Middle frontal gyrus (tissue), 1 donor: ENCODE data around the gene FAM193B.
"Not testable (repeated sequence)": the region's sequence is repeated elsewhere in the genome, so short reads cannot be mapped to it uniquely, and the experiment has no call there.

ENCODE experiments used
- DNase-seq: peaks from one replicate; pipeline ENCODE4 v3.0.0-alpha.2; 2015; ENCODE audit warnings: low spot score; ENCODE audit errors: extremely low spot score

The FAM193B gene

DNA sequence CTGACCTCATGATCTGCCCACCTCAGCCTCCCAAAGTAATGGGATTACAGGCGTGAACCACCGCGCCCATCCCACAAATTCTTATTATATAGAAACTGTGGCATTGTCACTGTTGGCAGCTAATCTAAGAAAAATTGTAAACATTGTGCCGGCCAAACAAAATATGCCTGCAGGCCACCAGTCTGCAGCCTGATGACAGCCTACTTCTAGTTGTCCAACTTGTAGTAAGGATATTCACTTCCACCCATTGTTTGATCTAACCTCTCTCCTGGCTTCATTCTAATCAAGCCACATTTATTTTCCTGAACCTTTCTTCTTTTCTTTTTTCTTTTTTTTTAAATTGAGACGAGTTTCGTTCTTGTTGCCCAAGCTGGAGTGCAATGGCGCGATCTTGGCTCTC, 24.0 kb upstream of the FAM193B start:
- no peak for DNase-seq

DNA sequence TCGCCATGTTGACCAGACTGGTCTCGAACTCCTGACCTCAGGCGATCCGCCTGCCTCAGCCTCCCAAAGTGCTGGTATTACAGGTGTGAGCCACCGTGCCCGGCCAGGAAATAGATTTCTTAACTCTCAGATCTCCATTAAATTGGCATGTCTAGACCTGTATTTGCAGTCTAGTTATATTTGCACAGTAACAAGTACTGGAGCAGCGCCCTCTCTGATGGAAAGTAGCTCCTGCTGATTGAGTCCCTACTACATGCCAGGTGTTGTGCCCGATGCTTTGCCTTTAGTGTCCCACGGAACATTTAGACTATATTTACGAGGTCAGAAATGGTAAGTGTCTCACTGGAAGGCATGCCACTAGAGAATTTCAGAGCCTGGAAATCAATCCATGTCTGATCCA, 21.8 kb upstream of the FAM193B start:
- no peak for DNase-seq

DNA sequence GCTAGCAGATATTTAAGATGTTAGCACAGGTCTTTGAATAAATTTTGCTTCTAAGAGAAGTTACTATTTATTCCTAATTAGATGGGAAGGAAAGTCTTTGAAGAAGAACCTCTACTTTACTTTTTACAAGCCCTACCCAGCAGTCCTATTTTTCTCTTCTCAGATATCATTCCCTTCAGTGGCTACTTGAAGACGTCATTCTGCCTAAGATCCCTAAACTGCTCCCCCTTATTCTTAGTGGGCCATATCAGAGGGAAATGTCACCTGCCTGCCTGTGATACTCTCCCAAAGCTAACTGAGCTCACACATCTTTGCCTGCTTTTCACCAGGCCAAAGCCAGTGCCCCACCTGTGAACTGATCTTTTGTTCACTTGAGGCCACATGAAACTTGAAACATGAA, 21.1 kb upstream of the FAM193B start:
- no peak for DNase-seq

DNA sequence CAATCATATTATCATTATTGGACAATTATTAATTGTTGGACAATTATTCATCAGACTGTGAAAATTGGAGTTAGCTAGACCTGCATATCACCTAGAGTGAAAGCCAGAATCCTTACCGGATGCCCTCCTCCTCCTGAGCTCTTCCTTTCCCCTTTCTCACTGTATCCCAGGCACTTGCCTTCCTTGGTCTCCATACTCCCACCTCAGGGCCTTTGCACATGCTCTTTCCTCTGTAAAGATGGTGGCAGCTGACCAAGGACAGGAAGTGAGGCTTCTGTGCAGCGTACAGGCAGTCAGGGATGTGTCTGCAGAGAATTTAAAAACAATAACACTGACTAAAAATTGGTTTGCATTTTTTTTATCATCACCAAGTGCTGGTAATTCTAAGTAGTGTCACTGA, 15.5 kb upstream of the FAM193B start:
- DNase-seq = no peak

DNA sequence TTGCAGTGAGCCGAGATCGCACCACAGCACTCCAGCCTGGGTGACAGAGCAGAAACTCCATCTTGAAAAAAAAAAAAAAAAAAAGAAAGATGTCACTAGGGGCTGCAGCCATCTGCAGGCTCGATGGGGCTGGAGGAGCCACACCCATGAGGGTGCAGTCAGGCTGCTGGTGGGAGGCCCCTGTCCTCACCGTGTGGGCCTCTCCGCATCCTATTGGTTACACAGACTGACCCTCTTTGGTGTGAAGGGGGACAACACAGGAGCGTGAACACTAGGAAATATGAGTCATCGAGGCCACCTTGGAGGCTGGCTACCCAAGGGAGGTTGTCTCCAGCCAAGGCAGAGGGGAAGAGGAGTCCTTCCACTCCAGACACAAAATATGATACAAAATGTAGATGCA, 14.0 kb upstream of the FAM193B start:
- DNase-seq = no peak

DNA sequence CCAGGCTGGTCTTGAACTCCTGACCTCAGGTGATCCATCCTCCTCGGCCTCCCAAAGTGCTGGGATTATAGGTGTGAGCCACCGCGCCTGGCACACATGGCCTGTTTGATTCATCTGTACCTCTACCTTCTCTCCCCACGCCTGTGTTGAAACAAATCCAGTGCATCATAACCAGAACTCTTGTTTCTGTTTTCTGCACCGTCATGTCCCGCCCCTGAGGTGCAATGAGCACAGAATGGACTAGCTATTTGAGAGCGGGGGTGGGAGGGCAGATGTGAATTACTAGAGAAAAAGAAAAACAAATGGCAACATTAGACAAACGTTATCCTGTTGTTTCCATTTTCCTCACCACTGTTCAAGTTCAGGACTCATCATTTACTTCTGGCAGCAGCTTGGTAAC, 10.7 kb upstream of the FAM193B start:
- DNase-seq = no peak

DNA sequence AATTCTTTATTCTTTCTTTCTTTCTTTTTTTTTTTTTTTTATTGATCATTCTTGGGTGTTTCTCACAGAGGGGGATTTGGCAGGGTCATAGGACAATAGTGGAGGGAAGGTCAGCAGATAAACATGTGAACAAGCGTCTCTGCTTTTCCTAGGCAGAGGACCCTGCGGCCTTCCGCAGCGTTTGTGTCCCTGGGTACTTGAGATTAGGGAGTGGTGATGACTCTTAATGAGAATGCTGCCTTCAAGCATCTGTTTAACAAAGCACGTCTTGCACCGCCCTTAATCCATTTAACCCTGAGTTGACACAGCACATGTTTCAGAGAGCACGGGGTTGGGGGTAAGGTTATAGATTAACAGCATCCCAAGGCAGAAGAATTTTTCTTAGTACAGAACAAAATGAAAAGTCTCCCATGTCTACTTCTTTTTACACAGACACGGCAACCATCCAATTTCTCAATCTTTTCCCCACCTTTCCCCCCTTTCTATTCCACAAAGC, 5.1 kb upstream of the FAM193B start:
- DNase-seq = not testable (repeated sequence)

DNA sequence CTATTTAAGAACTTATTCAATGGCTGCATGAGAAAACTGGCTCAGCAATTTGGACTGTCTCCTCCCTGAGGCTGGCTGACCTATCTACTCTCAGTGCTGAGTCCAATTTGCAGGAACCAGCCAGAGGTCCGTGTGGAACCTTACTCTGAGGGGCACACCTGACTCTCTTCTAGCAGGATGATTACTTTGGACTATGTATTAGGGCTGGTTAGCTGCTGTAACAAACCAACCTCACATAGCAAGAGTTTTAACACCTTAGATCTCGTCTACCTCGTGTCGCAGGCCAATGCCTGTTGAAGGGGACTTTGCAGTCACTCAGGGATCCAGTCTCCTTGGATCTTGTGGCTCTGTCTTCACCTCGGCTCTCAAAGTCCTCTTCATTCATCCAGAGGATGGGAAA, 3.4 kb upstream of the FAM193B start:
- DNase-seq = no peak

DNA sequence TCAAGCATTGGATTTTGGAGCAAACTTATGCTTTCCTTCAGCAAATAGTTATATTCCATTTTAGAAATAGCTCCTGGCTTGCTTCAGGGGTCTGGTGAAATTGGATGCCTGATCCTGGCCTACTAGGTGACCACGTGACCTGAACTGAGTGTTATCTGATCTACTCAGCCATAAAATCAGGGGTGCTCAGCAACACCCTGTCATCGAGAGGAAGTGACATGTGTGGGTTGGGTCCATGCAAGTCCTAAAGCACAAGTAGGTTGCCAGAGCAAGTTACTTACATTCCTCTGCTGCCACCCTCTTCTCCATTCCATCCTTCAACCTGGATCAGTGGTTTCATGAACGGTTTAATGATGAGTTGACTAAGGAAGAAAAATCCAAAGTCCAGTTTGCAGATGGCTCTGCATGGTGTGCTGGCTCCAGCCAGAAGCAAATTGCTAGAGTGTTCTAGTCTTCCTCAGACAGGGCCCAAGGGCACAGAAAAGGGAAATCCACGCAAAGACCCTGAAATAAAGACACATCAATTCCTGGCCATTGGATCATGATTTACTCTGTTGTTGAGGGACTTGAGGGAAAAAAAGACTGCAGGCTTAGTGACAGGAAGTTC, 2.8 kb upstream of the FAM193B start:
- no peak for DNase-seq

DNA sequence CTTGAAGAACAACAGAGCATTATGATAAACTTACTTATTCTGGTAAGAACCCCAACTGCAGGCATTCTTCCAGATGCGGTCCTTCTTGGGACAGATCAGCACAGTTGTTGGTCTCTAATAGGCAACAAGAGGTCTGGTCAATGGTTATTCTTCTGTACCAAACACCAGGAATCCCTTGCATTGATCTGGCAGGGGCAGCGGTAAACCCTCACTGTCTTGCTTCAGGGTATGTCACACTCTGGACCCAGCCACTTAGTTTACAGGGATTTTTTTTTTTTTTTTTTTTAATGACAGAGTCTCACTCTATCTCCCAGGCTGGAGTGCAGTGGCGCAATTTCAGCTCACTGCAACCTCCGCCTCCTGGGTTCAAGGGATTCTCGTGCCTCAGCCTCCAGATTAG, 1.3 kb upstream of the FAM193B start:
- DNase-seq = no peak

DNA sequence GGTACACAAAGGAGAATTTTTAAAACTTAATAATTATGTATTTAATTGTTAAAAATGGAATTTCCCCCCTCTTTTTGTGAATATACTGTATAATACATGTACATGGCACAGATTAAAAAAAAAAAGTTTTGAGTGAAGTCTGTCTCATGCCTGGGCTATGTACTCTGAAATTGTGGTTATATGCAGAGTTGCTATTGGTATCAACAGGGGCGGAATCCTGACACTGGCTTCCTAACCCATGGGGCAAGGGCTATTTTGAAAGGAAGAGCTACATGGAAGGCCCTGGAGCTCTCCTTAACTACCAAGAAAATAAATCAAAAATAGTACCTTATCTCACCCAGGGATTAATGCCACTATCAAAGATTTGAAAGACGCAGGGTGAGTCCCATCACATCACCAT, 865 bp upstream of the FAM193B start:
- no peak for DNase-seq

DNA sequence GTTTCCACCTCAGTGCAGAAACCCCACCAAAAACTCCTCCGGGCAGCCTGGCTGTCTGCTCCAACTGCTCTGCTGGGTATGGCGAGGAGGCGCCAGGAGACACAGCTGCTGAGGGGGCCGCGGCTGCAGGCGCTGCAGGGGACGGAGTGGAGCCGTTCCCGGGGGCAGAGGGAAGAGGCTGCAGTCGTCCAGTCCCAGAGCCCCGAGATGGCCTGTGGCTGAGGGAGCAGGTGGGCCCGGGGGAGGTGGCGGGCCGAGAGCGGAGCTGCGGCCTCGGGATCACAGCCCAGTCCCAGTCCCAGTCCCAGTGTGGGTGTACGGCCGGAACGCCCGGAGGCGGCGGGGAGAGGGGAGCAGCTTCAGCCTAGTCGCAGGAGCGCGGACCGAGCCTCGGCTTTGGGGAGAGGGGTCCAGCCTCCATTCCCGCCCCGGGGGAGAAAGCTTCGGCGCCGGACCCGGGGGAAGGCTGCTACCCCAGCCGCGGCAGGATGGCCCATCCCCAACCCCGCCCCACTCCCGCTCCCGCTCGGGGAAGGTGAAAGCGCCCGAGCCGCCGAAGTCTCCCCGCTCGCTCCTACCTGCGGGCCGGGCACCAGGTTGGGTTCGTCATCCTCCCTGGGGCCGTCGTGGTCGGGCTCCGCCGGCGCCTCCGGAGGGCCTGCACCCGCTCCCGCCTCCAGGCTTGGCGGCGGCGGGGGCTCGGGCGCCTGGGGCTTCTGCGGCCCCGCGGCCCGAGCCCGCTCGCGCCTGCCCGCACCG, 513 bp downstream of the FAM193B start:
- DNase-seq = no peak

DNA sequence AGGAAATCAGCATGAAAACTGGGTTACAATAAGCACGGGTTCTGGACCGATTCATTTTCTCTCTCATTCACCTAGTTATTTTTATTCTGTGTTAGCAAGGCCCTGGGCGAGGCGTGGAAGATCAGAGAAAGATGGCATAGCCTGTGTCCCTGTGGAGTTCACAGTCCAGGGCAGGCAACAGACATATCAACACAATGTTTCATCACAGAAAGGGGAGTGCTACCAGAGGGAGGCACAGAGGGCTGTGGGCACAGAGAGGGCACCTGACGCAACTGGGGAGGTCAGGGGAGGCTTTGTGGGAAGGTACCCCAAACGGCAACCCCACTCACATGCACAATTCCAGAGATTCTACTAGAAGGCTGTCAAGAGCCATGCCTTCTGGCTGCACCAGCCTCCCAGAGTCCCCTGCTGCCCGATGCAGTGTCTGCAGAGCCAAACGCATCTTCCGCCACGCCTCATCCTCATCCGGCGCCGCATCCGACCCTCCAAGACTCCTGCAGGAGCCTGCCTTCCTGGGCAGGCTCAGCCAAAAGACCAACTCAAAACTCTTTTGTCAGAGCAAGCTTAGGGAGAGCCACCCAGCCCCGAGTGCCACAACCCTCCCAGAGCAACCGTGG, 1.4 kb downstream of the FAM193B start:
- DNase-seq = no peak

DNA sequence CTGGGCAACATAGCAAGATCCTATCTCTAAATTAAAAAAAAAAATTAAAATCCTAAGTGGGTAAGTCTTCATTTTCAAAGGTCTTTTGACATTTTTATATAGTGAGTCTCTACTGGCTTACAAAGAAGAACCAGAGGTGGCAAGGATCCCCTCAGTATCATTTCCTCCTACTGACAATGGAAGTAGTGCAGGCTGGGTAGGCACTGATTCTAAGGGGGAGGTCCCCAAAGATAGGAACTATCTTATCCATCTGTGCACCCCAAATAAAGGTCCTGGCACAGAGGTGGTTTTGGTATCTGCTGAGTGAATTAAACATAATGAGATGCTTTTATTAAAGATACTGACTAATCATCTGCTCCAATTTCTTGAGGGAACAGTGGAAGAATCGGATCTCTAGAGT, 4.2 kb downstream of the FAM193B start:
- DNase-seq = no peak

DNA sequence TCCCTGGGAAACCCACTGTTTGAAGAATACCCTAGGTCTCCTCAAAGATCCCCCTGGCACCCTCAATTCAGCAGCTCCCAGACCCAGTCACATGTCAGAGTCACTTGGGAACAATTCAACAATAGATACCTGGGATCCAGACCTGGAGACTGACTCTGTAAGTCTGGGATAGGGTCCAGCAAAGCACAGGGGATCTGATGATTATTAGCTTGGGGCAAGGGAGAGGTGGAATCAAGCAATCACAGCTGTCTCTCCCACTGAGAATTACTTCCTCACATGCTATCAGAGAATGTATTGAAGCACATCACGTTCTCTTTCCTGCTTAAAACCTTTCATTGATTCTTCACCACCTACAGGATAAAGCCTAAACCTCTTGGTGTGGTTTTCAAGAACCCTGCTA, 5.9 kb downstream of the FAM193B start:
- DNase-seq = no peak

DNA sequence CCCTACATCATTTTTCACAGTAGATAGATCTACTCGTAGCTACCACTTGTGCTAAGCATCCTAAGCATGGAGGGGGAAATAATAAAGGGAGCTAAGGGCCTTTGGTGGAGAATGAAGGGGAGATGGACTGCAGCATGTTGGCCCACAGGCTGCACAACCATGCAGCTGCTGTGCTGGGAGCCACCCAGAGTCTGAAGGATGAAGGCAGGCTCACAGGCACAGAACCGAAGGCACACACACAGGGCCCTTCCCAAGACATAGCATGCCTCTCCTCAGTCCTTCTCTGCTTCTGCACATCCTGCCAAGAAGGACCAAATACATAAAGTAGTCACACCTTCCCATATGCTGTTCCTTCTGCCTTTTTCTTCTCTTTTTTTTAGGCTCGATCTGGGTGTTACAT, 6.6 kb downstream of the FAM193B start:
- DNase-seq = no peak

DNA sequence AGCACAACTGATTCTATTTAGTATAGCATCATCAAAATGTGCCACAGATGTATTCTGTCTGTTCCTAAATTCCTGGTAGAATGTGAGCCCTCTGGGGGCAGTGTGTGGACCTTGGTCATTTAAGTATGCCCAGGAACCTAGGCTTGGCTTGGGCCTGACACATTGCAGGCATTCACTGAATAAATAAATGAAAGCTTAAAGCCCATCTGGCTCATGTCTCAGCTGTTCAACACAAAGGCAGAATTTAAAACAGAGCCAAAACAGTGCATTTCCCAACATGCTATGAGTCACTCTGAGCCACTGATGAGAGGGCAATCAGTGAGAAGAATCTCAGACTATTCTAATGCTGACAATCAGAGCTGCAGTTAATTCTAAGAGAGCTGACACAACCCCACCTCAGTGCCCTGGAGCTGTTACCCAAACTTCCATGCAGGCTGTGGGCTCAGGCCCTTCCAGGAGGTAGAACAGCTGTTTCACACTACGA, 8.1 kb downstream of the FAM193B start:
- DNase-seq = peak; percentile 57

DNA sequence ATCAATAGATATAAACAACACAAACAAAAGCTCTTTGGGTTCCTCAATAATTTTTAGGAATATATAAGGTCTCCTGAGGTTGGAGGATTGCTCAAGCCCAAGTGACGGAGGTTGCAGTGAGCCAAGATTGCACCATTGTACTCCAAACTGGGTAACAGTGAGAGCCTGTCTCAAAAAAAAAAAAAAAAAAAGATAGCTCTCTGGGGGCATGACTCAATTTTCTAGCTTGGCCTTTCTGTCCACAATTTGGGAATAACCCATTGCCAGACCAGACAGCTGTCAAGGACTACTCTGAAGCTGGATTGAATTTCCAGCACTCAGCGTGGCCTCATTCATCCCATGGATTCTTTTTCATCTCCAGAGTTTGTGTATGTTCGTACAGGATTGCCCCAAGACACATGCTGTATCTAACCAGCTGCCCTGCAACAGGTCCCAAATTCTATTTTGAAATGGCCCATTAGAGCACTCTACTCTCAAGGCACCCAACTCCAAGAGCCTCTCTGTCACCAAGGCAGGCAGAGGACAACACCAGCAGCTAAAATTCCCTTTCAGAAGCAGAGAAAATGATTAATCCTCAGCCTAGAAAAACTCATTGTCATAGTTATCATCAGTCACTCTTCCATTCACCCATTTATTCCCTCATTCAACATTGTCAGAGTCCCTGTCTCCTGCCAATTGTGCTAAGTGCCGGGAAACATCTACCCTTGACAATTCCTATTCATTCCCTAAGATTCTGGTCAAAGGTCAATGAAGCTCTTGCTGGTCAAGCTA, 8.7 kb downstream of the FAM193B start:
- no peak for DNase-seq

DNA sequence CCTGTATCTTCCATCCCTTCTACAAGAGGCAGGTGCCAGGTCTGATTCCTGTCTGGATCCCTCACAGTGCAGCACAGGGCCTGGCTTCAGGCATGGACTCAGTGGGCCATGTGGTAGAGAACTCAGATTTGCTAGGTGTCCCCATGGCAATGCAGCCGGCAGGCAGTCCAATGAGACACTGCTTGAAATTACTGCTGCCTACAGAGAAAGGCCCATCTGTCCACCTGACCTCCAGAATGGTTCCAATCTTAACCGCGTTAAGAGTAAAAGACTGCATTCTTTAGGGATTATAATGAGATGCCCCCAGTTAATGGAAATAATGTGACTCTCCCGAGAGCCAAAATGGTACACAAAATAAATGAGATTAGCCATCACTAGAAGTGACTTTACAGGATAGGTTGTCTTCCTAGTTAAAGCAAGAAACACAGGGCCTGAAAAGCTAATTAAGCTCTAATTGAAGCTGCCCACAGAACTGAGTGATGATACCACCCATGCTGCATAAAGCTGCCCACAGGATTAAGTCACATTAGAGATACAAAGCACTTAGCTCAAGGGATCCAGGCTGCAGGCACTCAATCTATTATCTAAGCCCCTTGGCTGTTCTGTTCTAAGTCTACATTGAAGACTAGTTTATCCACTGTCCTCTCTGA, 11.4 kb downstream of the FAM193B start:
- no peak for DNase-seq

DNA sequence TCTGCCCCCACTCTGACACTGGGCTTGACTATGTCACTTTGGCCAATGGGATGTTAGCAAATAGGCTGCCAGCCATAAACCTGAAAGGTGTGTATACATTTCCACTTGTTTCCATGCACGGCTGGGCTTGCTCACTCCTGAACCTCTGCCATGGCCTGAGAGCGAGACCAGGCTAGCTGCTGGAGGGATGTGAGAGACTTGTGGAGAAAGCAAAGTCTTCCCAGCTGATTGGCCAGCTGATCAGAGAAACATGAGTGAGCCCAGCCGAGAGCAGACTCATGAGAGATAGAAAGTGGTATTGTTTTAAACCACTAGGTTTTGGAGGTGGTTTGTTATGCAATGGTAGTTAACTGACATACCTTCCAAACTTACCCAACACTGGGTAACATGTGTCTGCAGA, 13.9 kb downstream of the FAM193B start:
- DNase-seq = no peak

DNA sequence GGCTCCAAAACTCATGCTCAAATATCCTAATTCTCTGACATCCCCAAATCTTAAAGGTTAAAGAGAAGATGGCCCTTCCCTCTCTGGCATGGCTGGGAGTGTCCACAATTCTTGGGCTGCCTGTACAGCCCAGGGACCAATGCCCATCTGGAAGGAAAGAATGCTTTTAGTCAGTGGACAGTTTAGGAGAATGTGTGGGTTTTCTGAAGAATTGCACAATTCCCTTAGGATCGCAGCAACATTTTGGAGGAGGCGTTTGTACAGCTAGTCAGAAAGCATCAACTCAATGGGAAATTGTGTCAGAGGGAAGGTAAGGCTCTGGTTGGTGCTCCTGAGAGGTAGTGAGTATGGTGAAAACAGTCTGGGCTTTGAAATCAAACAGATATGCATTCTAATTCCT, 15.0 kb downstream of the FAM193B start:
- no peak for DNase-seq
